KOPT-K1 (cell line): ENCODE results near the gene MLF2.
"Not testable (repeated sequence)": the region's sequence is repeated elsewhere in the genome, so short reads cannot be mapped to it uniquely, and the experiment has no call there.

Source experiments
- H3K27ac ChIP-seq: fragments of 200-600 bp; sonication (generic); 2 replicates; pipeline ENCODE4 v1.5.1; 2016; ENCODE audit warnings: antibody characterized with exemption, mild to moderate bottlenecking, low read depth, low read length; ENCODE audit not compliant: poor library complexity, severe bottlenecking
- H3K36me3 ChIP-seq: fragments of 200-600 bp; sonication (generic); 2 replicates; pipeline ENCODE4 v1.5.1; 2017; ENCODE audit warnings: antibody characterized with exemption, mild to moderate bottlenecking, low read length, moderate library complexity; ENCODE audit not compliant: insufficient read depth
- H3K9me3 ChIP-seq: fragments of 200-600 bp; sonication (generic); 2 replicates; pipeline ENCODE4 v1.5.1; 2017; ENCODE audit warnings: antibody characterized with exemption, low read length, mild to moderate bottlenecking; ENCODE audit not compliant: insufficient read depth, poor library complexity, severe bottlenecking

Gene MLF2

DNA sequence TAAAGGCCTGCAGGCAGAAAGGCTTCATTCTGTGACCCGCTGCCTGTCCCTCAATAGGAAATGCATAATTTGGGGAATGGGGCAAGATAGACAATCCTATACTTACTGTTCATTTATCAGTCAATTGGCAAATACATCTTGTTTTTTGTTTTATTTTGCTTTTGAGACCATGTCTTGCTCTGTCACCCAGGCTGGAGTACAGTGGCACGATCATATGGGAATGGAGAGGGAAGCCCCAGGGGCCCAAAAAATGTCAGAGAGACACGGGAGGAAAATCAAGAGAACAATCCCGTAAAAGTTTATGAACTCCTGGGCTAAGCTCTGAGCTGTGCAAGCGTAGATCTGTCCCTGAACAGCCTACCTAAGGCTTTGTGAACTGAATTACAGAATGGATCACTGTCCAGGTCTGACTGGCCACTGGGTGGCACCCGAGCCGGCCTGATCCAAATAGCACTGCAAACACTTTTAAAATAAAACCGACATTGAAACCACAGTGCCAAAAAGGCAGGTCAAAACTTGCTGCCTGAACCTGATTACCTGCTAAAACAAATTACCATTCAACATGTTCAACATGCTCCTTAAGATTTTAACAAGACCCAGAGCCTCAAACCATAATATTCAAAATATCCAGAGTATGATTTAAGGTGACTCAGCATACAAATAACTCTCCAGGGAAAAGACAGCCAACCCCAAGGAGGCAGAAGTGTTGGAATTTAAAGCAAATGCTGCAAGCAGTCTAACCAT is 17.3 kb downstream of the MLF2 start:
- Histone ChIP-seq H3K9me3 (no peaks in the 10 kb centered on the region), H3K36me3 (peaks cover 23% of the 10 kb centered on the region), H3K27ac (no peak overlapping the region)

DNA sequence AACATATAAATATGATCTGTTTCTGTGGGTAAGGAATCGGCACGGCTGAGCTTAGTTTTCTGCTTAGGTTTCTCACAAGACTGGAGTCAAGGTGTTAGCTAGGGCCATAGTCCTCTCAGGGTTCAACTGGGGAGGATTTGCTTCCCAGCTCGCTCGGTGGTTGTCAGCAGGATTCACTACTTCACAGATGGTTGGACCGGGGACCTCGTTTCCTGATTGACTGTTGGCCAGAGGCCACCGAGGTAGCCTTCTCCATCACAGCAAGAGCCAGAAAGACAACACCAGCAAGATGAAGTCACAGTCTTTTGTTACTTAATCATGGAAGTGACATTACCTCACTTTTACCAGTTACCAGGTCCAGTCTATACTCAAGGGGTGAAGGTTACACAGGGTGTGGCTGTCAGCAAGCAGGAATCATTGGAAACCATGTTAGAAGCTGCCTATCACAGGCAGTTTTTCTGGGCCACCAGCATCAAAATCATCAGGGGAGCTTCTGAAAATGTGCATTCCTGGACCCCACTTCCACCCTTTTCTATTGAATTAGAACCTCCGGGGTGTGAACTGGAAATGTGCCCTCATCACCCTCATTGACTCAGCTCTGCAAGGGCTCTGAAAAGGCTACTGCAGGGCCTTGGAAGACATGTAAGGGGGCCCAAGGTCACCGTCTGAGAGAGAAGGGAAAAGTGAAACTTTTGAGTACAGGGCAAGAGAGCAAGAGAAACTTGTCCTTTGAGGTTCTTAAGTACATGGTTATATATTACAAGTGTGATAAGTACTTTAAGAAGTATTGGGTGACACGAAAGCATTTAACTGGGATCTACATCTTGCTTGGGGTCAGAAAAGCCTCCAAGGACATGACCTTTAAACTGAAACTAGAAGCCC is 18.2 kb downstream of the MLF2 start:
- no peaks in the 10 kb centered on the region for H3K9me3 ChIP-seq
- H3K36me3 ChIP-seq: peaks cover 32% of the 10 kb centered on the region
- no peak overlapping the region for H3K27ac ChIP-seq

DNA sequence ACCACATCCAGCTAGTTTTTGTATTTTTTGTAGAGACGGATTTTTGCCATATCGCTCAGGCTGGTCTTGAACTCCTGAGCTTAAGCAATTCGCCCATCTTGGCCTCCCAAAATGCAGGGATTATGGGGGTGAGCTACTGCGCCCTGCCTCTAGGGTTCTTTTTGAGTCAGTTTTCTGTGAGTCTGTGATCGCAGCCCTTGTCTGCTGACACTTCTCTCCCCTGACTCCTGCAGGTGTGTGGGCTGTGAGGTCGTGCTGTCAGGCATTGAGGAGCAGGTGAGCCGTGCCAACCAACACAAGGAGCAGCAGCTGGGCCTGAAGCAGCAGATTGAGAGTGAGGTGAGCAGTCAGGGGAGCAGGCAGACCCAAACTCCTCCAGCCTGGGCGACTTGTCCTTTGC is 22.8 kb downstream of the MLF2 start:
- Histone ChIP-seq H3K36me3 (peaks cover 57% of the 10 kb centered on the region), H3K27ac (no peak overlapping the region)

DNA sequence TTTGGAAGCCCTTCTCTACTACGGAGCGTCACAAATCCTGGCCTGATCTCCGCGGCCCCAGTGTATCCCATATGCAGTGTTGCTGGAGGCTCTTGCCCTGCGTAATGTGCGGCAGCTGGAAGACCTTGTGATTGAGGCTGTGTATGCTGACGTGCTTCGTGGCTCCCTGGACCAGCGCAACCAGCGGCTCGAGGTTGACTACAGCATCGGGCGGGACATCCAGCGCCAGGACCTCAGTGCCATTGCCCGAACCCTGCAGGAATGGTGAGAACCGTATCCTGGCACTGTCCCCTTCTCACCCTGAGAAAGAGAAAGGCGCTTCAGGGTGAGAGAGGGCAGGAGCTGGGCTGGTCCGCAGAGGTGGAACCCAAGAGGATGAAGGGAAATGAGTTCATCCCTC is 23.8 kb downstream of the MLF2 start:
- no peak overlapping the region for H3K27ac ChIP-seq
- peaks cover 47% of the 10 kb centered on the region for H3K36me3 ChIP-seq

More for the DNA sequence above, 22.8 kb downstream of the MLF2 start:
- no peaks in the 10 kb centered on the region for H3K9me3 ChIP-seq

DNA sequence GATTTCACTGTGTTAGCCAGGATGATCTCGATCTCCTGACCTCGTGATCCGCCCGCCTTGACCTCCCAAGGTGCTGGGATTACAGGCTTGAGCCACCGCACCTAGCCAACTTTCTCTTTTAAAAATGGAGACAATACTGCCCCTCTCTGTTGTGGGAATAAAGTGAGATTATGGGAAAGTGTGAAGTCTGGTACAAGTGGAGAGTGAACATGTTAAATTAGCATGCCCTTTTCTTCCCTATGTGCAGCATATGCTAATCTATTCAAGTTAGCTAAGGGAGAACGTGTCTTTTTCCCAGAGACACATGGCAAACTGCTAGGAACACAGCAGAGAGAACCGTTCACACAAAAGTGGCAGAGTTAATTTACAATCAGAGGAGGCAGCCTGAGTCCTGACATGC is 27.6 kb downstream of the MLF2 start:
- Histone ChIP-seq H3K36me3 (peaks cover 30% of the 10 kb centered on the region), H3K27ac (no peak overlapping the region), H3K9me3 (no peaks in the 10 kb centered on the region)

More for the DNA sequence above, 23.8 kb downstream of the MLF2 start:
- no peaks in the 10 kb centered on the region for H3K9me3 ChIP-seq

DNA sequence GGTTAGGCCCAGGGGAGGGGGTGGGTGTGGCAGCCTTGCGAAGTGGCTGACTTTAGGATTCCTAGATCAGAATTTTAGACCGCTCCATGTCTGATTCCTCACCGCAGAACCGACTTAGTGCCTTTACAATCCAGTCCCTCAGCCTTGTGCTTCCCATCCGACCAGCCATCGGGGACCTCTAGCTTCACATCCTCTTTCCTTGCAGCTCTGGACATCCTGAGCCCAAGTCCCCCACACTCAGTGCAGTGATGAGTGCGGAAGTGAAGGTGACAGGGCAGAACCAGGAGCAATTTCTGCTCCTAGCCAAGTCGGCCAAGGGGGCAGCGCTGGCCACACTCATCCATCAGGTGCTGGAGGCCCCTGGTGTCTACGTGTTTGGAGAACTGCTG is 28.5 kb downstream of the MLF2 start:
- no peaks in the 10 kb centered on the region for H3K9me3 ChIP-seq
- peak overlapping the region; percentile 72 for H3K27ac ChIP-seq
- peaks cover 21% of the 10 kb centered on the region for H3K36me3 ChIP-seq

DNA sequence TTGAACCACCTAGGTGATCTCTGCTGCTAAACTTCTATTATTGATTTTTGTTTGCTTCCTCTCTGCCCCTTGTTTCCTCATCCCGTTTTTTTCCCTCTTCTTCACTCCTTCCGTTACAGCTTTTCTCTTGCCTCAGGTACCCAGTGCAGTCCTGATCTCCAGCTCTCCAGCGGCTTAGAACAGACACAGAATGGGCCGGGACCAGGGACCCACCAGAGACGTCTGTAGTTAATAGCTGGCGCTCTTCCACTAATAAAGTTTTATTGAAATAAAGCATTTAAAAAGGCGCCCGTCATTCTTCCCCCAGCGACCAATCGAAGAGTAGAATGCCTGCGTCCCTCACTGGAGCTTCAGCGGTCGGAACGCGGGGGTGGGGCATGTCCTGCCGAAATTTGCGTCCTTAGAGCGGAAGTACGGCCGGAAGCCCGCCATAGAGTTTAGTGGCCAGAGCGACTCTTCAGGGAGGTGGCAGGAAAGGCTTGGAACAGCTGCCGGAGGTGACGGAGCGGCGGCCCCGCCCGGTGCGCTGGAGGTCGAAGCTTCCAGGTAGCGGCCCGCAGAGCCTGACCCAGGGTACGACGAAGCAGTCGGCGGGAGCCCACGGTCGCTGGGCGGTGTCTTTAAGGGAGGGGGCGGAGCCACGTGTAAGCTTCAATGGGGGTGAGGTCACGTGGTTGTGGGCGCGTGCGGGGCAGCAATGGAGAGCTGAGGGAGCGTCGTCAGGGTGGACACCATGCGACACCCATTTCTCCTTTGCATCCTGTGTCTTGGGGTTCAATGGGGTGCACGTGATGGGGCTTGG is 29.1 kb downstream of the MLF2 start, which contains the start of gene COPS7A:
TSS of gene COPS7A (plus strand) at position 440 of the 802 bp plus-strand sequence. CDS start 611 bp downstream, outside the sequence.
- Histone ChIP-seq H3K36me3 (peaks cover 15% of the 10 kb centered on the region), H3K27ac (peak within 1 kb of the TSS; percentile 72), H3K9me3 (no peaks in the 10 kb centered on the region)

DNA sequence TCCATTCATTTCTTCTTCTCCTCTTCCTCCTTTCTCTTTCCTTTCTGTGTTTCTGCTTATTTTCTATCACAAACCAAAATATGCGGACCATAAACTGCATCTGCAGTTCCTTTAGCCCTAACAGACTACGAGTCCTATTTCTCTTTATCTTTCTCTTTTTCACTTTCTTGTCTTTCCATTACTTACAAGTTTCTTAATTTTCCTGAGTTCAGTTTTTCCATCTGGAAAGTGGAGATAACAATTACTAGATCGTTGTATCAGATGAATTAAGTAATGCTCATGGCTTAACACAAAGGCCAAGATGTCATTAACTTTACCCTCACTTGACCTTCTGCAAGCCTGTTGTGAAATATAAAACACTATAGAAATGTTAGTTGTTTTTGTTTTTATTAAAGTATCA is 30.1 kb downstream of the MLF2 start:
- H3K27ac ChIP-seq: no peak overlapping the region
- no peaks in the 10 kb centered on the region for H3K9me3 ChIP-seq
- peaks cover 6% of the 10 kb centered on the region for H3K36me3 ChIP-seq

DNA sequence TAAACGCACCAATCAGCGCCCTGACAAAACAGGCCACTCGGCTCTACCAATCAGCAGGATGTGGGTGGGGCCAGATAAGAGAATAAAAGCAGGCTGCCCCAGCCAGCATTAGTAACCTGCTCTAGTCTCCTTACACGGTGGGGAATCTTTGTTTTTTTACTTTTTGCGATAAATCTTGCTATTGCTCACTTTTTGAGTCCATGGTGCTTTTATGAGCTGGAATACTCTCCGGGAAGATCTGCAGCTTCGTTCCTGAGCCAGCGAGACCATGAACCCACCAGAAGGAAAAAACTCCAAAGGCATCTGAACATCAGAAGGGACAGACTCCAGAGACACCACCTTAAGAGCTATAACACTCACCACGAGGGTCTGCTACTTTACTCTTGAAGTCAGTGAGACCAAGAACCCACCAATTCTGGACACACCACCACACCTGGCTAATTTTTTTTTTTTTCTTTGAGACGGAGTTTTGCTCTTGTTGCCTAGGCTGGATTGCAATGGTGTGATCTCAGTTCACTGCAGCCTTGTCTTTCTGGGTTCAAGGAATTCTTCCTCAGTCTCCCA is 36.0 kb downstream of the MLF2 start:
- Histone ChIP-seq H3K36me3 (no peaks in the 10 kb centered on the region), H3K9me3 (no peaks in the 10 kb centered on the region), H3K27ac (no peak overlapping the region)

DNA sequence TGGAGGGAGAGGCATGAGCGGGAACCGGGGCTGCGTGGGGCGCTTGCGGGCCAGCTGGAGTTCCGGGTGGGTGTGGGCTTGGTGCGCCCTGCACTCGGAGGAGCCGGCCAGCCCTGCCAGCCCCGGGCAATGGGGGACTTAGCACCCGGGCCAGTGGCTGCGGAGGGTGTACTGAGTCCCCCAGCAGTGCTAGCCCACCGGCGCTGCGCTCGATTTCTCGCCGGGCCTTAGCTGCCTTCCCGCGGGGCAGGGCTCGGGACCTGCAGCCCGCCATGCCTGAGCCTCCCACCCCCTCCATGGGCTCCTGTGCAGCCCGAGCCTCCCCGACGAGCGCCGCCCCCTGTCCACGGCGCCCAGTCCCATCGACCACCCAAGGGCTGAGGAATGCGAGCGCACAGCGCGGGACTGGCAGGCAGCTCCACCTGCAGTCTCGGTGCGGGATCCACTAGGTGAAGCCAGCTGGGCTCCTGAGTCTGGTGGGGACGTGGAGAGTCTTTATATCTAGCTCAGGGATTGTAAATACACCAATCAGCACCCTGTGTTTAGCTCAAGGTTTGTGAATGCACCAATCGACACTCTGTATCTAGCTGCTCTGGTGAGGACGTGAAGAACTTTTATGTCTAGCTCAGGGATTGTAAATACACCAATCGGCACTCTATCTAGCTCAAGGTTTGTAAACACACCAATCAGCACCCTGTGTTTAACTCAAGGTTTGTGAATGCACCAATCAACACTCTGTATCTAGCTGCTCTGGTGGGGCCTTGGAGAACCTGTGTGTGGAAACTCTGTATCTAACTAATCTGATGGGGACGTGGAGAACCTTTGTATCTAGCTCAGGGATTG is 36.7 kb downstream of the MLF2 start:
- not testable (repeated sequence) for H3K9me3 ChIP-seq, H3K27ac ChIP-seq, H3K36me3 ChIP-seq

DNA sequence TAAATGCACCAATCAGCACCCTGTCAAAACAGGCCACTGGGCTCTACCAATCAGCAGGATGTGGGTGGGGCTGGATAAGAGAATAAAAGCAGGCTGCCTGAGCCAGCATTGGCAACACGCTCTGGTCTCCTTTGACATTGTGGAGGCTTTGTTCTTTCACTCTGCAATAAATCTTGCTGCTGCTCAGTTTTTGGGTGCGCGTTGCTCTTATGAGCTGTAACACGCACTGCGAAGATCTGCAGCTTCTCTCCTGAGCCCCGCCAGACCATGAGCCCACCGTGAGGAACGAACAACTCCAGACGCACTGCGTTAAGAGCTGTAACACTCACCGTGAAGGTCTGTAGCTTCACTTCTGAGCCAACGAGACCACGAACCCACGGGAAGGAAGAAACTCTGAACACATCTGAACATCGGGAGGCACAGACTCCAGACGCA is 44.0 kb downstream of the MLF2 start:
- no peaks in the 10 kb centered on the region for H3K9me3 ChIP-seq
- H3K27ac ChIP-seq: peak overlapping the region; percentile 4
- no peaks in the 10 kb centered on the region for H3K36me3 ChIP-seq

DNA sequence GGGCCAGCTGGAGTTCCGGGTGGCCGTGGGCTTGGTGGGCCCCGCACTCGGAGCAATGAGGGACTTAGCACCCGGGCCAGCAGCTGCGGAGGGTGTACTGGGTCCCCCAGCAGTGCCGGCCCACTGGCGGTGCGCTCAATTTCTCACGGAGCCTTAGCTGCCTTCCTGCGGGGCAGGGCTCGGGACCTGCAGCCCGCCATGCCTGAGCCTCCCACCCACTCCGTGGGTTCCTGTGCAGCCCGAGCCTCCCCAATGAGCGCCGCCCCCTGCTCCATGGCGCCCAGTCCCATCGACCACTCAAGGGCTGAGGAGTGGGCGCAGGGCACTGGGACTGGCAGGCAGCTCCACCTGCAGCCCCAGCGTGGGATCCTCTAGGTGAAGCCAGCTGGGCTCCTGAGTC is 44.6 kb downstream of the MLF2 start:
- H3K36me3 ChIP-seq, H3K27ac ChIP-seq, H3K9me3 ChIP-seq: not testable (repeated sequence)

DNA sequence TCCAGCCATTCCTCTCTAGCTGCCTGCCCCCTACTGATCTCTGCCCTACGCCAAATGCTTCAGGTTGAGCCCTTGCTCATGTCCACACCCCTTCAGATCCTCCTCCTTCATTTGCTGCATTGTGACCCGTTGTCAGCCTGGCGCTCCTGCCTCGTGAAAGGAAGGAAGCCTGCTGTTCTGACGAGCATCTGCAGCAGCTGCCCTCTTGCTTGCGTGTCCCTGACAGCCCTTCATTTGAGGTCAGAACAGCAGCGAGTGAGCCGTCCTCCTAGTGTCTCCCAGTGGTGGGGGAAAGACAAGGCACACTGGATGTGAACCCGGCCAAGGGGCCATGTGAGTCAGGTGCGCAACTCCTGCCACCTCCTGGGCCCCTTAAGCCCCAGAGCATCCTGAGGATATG is 49.3 kb downstream of the MLF2 start:
- Histone ChIP-seq H3K36me3 (no peaks in the 10 kb centered on the region), H3K27ac (no peak overlapping the region), H3K9me3 (peaks cover 4% of the 10 kb centered on the region)
